Gastrocnemius medialis (tissue), 4 donors: ENCODE data around the gene LTO1. TPM values are rescaled to one million over a fixed set of nuclear protein-coding genes. Genes with fewer than 3 reads are reported as not detected.
A peak's percentile ranks its signal among the peaks of the same experiment; 100 is the strongest.

Source experiments
- ATAC-seq, 2 donors: fragments of 150-250 bp; one replicate each; pipeline ENCODE4 v1.9.1; 2016
- DNase-seq, 2 donors: peaks; one replicate each; pipeline ENCODE4 v3.0.0-alpha.2; 2019
- H3K27ac ChIP-seq, 4 donors: fragments of 200-600 bp; sonication (generic); 1 replicate in 1 of 4; 2 replicates in 3 of 4; pipeline ENCODE4 v1.5.1; 2016 to 2018; ENCODE audit warnings: mild to moderate bottlenecking in 2 of 4, moderate library complexity in 1 of 4
- H3K27me3 ChIP-seq, 3 donors: fragments of 200-600 bp; sonication (generic) in 2 of 3; 1 replicate in 1 of 3; 2 replicates in 2 of 3; pipeline versions ENCODE4 v1.5.1 to v1.6.0; 2016 to 2019; ENCODE audit warnings: mild to moderate bottlenecking in 1 of 3, moderate library complexity in 1 of 3
- H3K36me3 ChIP-seq, 2 donors: fragments of 200-600 bp; sonication (generic) in 1 of 2; one replicate each; pipeline ENCODE4 v1.5.1; 2017 to 2018
- H3K4me1 ChIP-seq, 2 donors: fragments of 200-600 bp; sonication (generic) in 1 of 2; one replicate each; pipeline ENCODE4 v1.5.1; 2016 to 2017; ENCODE audit warnings: mild to moderate bottlenecking in 2 of 2
- H3K4me3 ChIP-seq, 4 donors: fragments of 200-600 bp; sonication (generic) in 3 of 4; 1 replicate in 1 of 4; 2 replicates in 3 of 4; pipeline ENCODE4 v1.5.1; 2016 to 2019; ENCODE audit warnings: mild to moderate bottlenecking in 2 of 4
- H3K9me3 ChIP-seq, 3 donors: fragments of 200-600 bp; sonication (generic) in 2 of 3; 1 replicate in 1 of 3; 2 replicates in 2 of 3; pipeline ENCODE4 v1.5.1; 2016 to 2019
- POLR2A ChIP-seq, 2 donors: fragments of 450-650 bp; IDR thresholded peaks; one replicate each; pipeline ENCODE4 v1.6.1; 2017; ENCODE audit warnings: antibody characterized with exemption in 2 of 2, mild to moderate bottlenecking in 2 of 2, moderate library complexity in 2 of 2
- in situ Hi-C, 4 donors: fragments of 200-750 bp; cut with MboI; loops; one replicate each; pipeline versions ENCODE4 v1.15.0 to v1.8.0; 2017; ENCODE audit warnings: low sequenced_read_pairs in 4 of 4
- intact Hi-C: fragments of 100-400 bp; cut with DNase I; formaldehyde crosslinking; loops from one replicate; pipeline ENCODE4 v1.15.1; 2023; ENCODE audit warnings: low total_unique reads
- total RNA-seq, 4 donors: library from RNA; depleted of rRNA; stranded (reverse); fragments of >200 nt; gene quantifications; one replicate each; pipeline versions ENCODE4 v1.1.0 to v1.2.3, GENCODE V29; 2016
- TF ChIP-seq, protein P1 (sequence below), 5 experiments: fragments of 450-650 bp in 3 of 5; fragments of 200-600 bp in 2 of 5; sonication (generic) in 2 of 5; IDR thresholded peaks in 4 of 5; conservative IDR thresholded peaks in 1 of 5; 1 replicate in 4 of 5; 2 replicates in 1 of 5; pipeline ENCODE4 v1.5.1; 2016 to 2019; ENCODE audit warnings: antibody characterized with exemption in 5 of 5, mild to moderate bottlenecking in 3 of 5, moderate library complexity in 3 of 5

The LTO1 gene
- total RNA-seq, 4 donors from 2014 or later, result 9.5 to 18.2 (median 13.3) TPM

- H3K9me3 ChIP-seq, result no peaks in the 10 kb centered on the region
- no peak for ATAC-seq
- in situ Hi-C loops (loop anchor here in 2 of 4 donors (10.0 to 25.0 kb wide), 2 partner anchors 539 to 542 kb away; no protein-coding TSS in a partner anchor), intact Hi-C loops (no loop called here)
- no peak overlapping the region for H3K4me3 ChIP-seq
- peak in 1 of 2 donors; percentile 8 for DNase-seq
- peaks cover 0 to 5% of the 10 kb centered on the region in 2 donors for H3K4me1 ChIP-seq
- no peak overlapping the region for H3K27ac ChIP-seq
- TF ChIP-seq POLR2A (IDR thresholded peaks at IDR 0.05), result no peak
- TF ChIP-seq, protein P1, sequence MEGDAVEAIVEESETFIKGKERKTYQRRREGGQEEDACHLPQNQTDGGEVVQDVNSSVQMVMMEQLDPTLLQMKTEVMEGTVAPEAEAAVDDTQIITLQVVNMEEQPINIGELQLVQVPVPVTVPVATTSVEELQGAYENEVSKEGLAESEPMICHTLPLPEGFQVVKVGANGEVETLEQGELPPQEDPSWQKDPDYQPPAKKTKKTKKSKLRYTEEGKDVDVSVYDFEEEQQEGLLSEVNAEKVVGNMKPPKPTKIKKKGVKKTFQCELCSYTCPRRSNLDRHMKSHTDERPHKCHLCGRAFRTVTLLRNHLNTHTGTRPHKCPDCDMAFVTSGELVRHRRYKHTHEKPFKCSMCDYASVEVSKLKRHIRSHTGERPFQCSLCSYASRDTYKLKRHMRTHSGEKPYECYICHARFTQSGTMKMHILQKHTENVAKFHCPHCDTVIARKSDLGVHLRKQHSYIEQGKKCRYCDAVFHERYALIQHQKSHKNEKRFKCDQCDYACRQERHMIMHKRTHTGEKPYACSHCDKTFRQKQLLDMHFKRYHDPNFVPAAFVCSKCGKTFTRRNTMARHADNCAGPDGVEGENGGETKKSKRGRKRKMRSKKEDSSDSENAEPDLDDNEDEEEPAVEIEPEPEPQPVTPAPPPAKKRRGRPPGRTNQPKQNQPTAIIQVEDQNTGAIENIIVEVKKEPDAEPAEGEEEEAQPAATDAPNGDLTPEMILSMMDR (IDR thresholded peaks at IDR 0.05 in 4 of 5, conservative IDR thresholded peaks at IDR 0.05 in 1 of 5), result no peak
- H3K27me3 ChIP-seq, result no peaks in the 10 kb centered on the region
- no peaks in the 10 kb centered on the region for H3K36me3 ChIP-seq
These were observed 21.0 kb downstream of the LTO1 start for GRCh38 chr11:69654001-69654659.

DNA sequence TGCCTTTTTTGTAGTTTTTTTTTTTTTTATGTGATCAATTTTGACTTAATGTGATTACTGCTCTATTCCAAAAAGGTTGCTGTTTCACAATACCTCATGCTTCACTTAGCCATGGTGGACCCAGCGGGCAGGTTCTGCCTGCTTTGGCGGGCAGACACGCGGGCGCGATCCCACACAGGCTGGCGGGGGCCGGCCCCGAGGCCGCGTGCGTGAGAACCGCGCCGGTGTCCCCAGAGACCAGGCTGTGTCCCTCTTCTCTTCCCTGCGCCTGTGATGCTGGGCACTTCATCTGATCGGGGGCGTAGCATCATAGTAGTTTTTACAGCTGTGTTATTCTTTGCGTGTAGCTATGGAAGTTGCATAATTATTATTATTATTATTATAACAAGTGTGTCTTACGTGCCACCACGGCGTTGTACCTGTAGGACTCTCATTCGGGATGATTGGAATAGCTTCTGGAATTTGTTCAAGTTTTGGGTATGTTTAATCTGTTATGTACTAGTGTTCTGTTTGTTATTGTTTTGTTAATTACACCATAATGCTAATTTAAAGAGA lies 21.7 kb downstream of the LTO1 start:
- H3K9me3 ChIP-seq, result no peaks in the 10 kb centered on the region
- no peak for TF ChIP-seq POLR2A (IDR thresholded peaks at IDR 0.05)
- TF ChIP-seq, protein P1 (IDR thresholded peaks at IDR 0.05 in 4 of 5, conservative IDR thresholded peaks at IDR 0.05 in 1 of 5), result no peak
- H3K4me1 ChIP-seq, result peaks cover 0 to 5% of the 10 kb centered on the region in 2 donors
- H3K27ac ChIP-seq, result no peak overlapping the region
- intact Hi-C loops (no loop called here), in situ Hi-C loops (loop anchor here in 2 of 4 donors (10.0 to 25.0 kb wide), 2 partner anchors 539 to 541 kb away; no protein-coding TSS in a partner anchor)
- no peak overlapping the region for H3K4me3 ChIP-seq
- no peak for ATAC-seq
- no peaks in the 10 kb centered on the region for H3K36me3 ChIP-seq
- DNase-seq, result no peak
- H3K27me3 ChIP-seq, result no peaks in the 10 kb centered on the region

GRCh38 chr11:69652999-69653398 lies 22.2 kb downstream of the LTO1 start:
- DNase-seq (no peak), ATAC-seq (no peak)
- Histone ChIP-seq H3K4me1 (peaks cover 0 to 5% of the 10 kb centered on the region in 2 donors), H3K27ac (no peak overlapping the region), H3K27me3 (no peaks in the 10 kb centered on the region), H3K36me3 (no peaks in the 10 kb centered on the region), H3K4me3 (no peak overlapping the region), H3K9me3 (no peaks in the 10 kb centered on the region)
- TF ChIP-seq POLR2A (IDR thresholded peaks at IDR 0.05), result no peak
- TF ChIP-seq, protein P1 (IDR thresholded peaks at IDR 0.05 in 4 of 5, conservative IDR thresholded peaks at IDR 0.05 in 1 of 5), result no peak
- in situ Hi-C loops, result loop anchor here in 2 of 4 donors (10.0 to 25.0 kb wide), 2 partner anchors 538 to 541 kb away; no protein-coding TSS in a partner anchor
- intact Hi-C loops, result no loop called here

DNA sequence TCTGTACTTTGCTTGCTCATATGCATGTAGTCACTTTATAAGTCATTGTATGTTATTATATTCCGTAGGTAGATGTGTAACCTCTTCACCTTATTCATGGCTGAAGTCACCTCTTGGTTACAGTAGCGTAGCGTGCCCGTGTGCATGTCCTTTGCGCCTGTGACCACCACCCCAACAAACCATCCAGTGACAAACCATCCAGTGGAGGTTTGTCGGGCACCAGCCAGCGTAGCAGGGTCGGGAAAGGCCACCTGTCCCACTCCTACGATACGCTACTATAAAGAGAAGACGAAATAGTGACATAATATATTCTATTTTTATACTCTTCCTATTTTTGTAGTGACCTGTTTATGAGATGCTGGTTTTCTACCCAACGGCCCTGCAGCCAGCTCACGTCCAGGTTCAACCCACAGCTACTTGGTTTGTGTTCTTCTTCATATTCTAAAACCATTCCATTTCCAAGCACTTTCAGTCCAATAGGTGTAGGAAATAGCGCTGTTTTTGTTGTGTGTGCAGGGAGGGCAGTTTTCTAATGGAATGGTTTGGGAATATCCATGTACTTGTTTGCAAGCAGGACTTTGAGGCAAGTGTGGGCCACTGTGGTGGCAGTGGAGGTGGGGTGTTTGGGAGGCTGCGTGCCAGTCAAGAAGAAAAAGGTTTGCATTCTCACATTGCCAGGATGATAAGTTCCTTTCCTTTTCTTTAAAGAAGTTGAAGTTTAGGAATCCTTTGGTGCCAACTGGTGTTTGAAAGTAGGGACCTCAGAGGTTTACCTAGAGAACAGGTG lies 23.1 kb downstream of the LTO1 start:
- H3K27ac ChIP-seq, result no peak overlapping the region
- H3K9me3 ChIP-seq, result no peaks in the 10 kb centered on the region
- intact Hi-C loops, result no loop called here
- DNase-seq (no peak), ATAC-seq (no peak)
- peaks cover 0 to 5% of the 10 kb centered on the region in 2 donors for H3K4me1 ChIP-seq
- in situ Hi-C loops, result loop anchor here in 2 of 4 donors (10.0 to 25.0 kb wide), 2 partner anchors 537 to 540 kb away; no protein-coding TSS in a partner anchor
- no peaks in the 10 kb centered on the region for H3K36me3 ChIP-seq
- TF ChIP-seq, protein P1 (IDR thresholded peaks at IDR 0.05 in 4 of 5, conservative IDR thresholded peaks at IDR 0.05 in 1 of 5), result no peak
- no peak for TF ChIP-seq POLR2A (IDR thresholded peaks at IDR 0.05)
- no peak overlapping the region for H3K4me3 ChIP-seq
- no peaks in the 10 kb centered on the region for H3K27me3 ChIP-seq
